H9 (cell line): ENCODE results near the gene MILR1. TPM values are rescaled to one million over a fixed set of nuclear protein-coding genes. Genes with fewer than 3 reads are reported as not detected.

Source experiments
- DNase-seq: peaks from one replicate; pipeline ENCODE4 v3.0.0-alpha.2; 2017
- H2AFZ ChIP-seq: one replicate; pipeline ENCODE4 v1.6.1; 2013; ENCODE audit warnings: mild to moderate bottlenecking, low read length, control low read depth, moderate library complexity
- H2AK5ac ChIP-seq: 2 replicates; pipeline ENCODE4 v1.6.1; 2013; ENCODE audit warnings: low read length, control low read depth, mixed read lengths; ENCODE audit not compliant: insufficient read length
- H2BK120ac ChIP-seq: one replicate; pipeline ENCODE4 v1.6.1; 2013; ENCODE audit warnings: low read depth, mild to moderate bottlenecking, low read length, control low read depth, inconsistent platforms; ENCODE audit not compliant: poor library complexity, severe bottlenecking
- H2BK12ac ChIP-seq: 2 replicates; pipeline ENCODE4 v1.6.1; 2013; ENCODE audit warnings: low read length, control low read depth, mixed read lengths, low read depth; ENCODE audit not compliant: insufficient read length
- H2BK15ac ChIP-seq: 2 replicates; pipeline ENCODE4 v1.6.1; 2013; ENCODE audit warnings: low read depth, low read length, control low read depth
- H2BK20ac ChIP-seq: one replicate; pipeline ENCODE4 v1.6.1; 2013; ENCODE audit warnings: low read depth, mild to moderate bottlenecking, low read length, control low read depth, inconsistent platforms; ENCODE audit not compliant: poor library complexity, severe bottlenecking
- H2BK5ac ChIP-seq: 2 replicates; pipeline ENCODE4 v1.6.1; 2013; ENCODE audit warnings: low read length, control low read depth, mixed read lengths; ENCODE audit not compliant: insufficient read length
- H3K14ac ChIP-seq: 2 replicates; pipeline ENCODE4 v1.6.1; 2013; ENCODE audit warnings: low read length, control low read depth; ENCODE audit not compliant: insufficient read depth
- H3K18ac ChIP-seq: 2 replicates; pipeline ENCODE4 v1.6.1; 2013; ENCODE audit warnings: low read depth, mild to moderate bottlenecking, mixed read lengths, low read length, control low read depth; ENCODE audit not compliant: insufficient read length
- H3K23ac ChIP-seq: 2 replicates; pipeline ENCODE4 v1.6.1; 2013; ENCODE audit warnings: low read length, control low read depth, mixed read lengths, low read depth; ENCODE audit not compliant: insufficient read length
- H3K23me2 ChIP-seq: 2 replicates; pipeline ENCODE4 v1.6.1; 2013; ENCODE audit warnings: low read depth, mild to moderate bottlenecking, mixed read lengths, low read length, control low read depth; ENCODE audit not compliant: insufficient read length, poor library complexity, severe bottlenecking
- H3K27ac ChIP-seq: 2 replicates; pipeline ENCODE4 v1.5.1; 2013; ENCODE audit warnings: low read length, control low read depth, mixed read lengths, low read depth; ENCODE audit not compliant: insufficient read length
- H3K27me3 ChIP-seq: 2 replicates; pipeline ENCODE4 v1.6.1; 2013; ENCODE audit warnings: low read length, control low read depth, inconsistent platforms; ENCODE audit not compliant: insufficient read depth
- H3K4ac ChIP-seq: 2 replicates; pipeline ENCODE4 v1.6.1; 2013; ENCODE audit warnings: low read depth, mild to moderate bottlenecking, control low read depth, inconsistent platforms, low read length, moderate library complexity
- H3K4me1 ChIP-seq: 2 replicates; pipeline ENCODE4 v1.6.1; 2013; ENCODE audit warnings: low read length, control low read depth, inconsistent platforms; ENCODE audit not compliant: insufficient read depth
- H3K4me2 ChIP-seq: 2 replicates; pipeline ENCODE4 v1.6.1; 2013; ENCODE audit warnings: low read length, control low read depth, mixed read lengths; ENCODE audit not compliant: insufficient read length, insufficient read depth
- H3K56ac ChIP-seq: 2 replicates; pipeline ENCODE4 v1.6.1; 2013; ENCODE audit warnings: low read depth, mild to moderate bottlenecking, mixed read lengths, low read length, control low read depth; ENCODE audit not compliant: insufficient read length
- H3K79me1 ChIP-seq: 2 replicates; pipeline ENCODE4 v1.6.1; 2013; ENCODE audit warnings: low read depth, mild to moderate bottlenecking, moderate library complexity, low read length, control low read depth, inconsistent platforms; ENCODE audit not compliant: insufficient read depth, poor library complexity, severe bottlenecking
- H3K79me2 ChIP-seq: 2 replicates; pipeline ENCODE4 v1.6.1; 2013; ENCODE audit warnings: low read length, control low read depth, inconsistent platforms; ENCODE audit not compliant: insufficient read depth
- H3K9ac ChIP-seq: 2 replicates; pipeline ENCODE4 v1.6.1; 2013; ENCODE audit warnings: low read length, control low read depth, mixed read lengths; ENCODE audit not compliant: insufficient read length; ENCODE audit errors: extremely low read depth
- H3K9me3 ChIP-seq: one replicate; pipeline ENCODE4 v1.6.1; 2013; ENCODE audit warnings: low read depth, low read length, inconsistent platforms; ENCODE audit not compliant: control insufficient read depth
- H3T11ph ChIP-seq: one replicate; pipeline ENCODE4 v1.6.1; 2013; ENCODE audit warnings: mild to moderate bottlenecking, low read length, control low read depth, inconsistent platforms
- H4K20me1 ChIP-seq: one replicate; pipeline ENCODE4 v1.6.1; 2013; ENCODE audit not compliant: control insufficient read depth, insufficient read length, insufficient read depth
- H4K5ac ChIP-seq: 2 replicates; pipeline ENCODE4 v1.6.1; 2013; ENCODE audit warnings: low read depth, mild to moderate bottlenecking, mixed read lengths, low read length, control low read depth; ENCODE audit not compliant: insufficient read length
- H4K8ac ChIP-seq: replicated peaks from 2 replicates; pipeline ENCODE4 v1.6.1; 2013; ENCODE audit warnings: low read length, control low read depth, mixed read lengths, low read depth; ENCODE audit not compliant: insufficient read length
- H4K91ac ChIP-seq: 2 replicates; pipeline ENCODE4 v1.6.1; 2013; ENCODE audit warnings: low read depth, mild to moderate bottlenecking, moderate library complexity, mixed read lengths, low read length, control low read depth; ENCODE audit not compliant: insufficient read length
- H3K27ac Mint-ChIP-seq, 3 experiments: 2 replicates in 2 of 3; 3 replicates in 1 of 3; pipeline ENCODE4 v1.8.0; 2020 to 2021; ENCODE audit warnings: mixed read lengths in 3 of 3, mild to moderate bottlenecking in 1 of 3, moderate library complexity in 1 of 3
- H3K27me3 Mint-ChIP-seq: 2 replicates; pipeline ENCODE4 v1.8.0; 2021; ENCODE audit warnings: low read depth, mild to moderate bottlenecking, moderate library complexity, mixed read lengths
- H3K36me3 Mint-ChIP-seq, 3 experiments: 2 replicates in 2 of 3; 3 replicates in 1 of 3; pipeline ENCODE4 v1.8.0; 2020 to 2021; ENCODE audit warnings: low read depth in 3 of 3, mixed read lengths in 3 of 3; ENCODE audit not compliant: insufficient read depth in 1 of 3
- H3K4me1 Mint-ChIP-seq, 2 experiments: 2 replicates each; pipeline ENCODE4 v1.8.0; 2020; ENCODE audit warnings: mixed read lengths in 2 of 2
- H3K4me3 Mint-ChIP-seq, 2 experiments: 2 replicates in 1 of 2; 3 replicates in 1 of 2; pipeline ENCODE4 v1.8.0; 2020 to 2021; ENCODE audit warnings: mild to moderate bottlenecking in 2 of 2, mixed read lengths in 2 of 2, moderate library complexity in 1 of 2
- H3K9me3 Mint-ChIP-seq, 2 experiments: 2 replicates in 1 of 2; 3 replicates in 1 of 2; pipeline ENCODE4 v1.8.0; 2020; ENCODE audit warnings: mild to moderate bottlenecking in 2 of 2, mixed read lengths in 2 of 2, moderate library complexity in 1 of 2
- WGBS: extraction: QIAGEN DNeasy Blood & Tissue Kit; methylation state at CpG from one replicate; pipeline ENCODE4 v1.1.7; 2013; ENCODE audit warnings: missing lambda C conversion rate, low lambda C conversion rate, mixed read lengths; ENCODE audit not compliant: insufficient read length; ENCODE audit errors: extremely low coverage; 5-methylcytosine and 5-hydroxymethylcytosine counted together
- total RNA-seq: library from RNA; stranded (reverse); gene quantifications from 2 replicates; pipeline ENCODE4 v1.2.1, GENCODE V29; 2021
- TF ChIP-seq, protein P1 (sequence below): fragments of 200-600 bp; sonication (generic); conservative IDR thresholded peaks from 3 replicates; pipeline ENCODE4 v1.8.0; 2021; ENCODE audit warnings: antibody characterized with exemption, mild to moderate bottlenecking

Gene MILR1
- total RNA-seq, 1 experiment from 2014 or later: not detected

DNA sequence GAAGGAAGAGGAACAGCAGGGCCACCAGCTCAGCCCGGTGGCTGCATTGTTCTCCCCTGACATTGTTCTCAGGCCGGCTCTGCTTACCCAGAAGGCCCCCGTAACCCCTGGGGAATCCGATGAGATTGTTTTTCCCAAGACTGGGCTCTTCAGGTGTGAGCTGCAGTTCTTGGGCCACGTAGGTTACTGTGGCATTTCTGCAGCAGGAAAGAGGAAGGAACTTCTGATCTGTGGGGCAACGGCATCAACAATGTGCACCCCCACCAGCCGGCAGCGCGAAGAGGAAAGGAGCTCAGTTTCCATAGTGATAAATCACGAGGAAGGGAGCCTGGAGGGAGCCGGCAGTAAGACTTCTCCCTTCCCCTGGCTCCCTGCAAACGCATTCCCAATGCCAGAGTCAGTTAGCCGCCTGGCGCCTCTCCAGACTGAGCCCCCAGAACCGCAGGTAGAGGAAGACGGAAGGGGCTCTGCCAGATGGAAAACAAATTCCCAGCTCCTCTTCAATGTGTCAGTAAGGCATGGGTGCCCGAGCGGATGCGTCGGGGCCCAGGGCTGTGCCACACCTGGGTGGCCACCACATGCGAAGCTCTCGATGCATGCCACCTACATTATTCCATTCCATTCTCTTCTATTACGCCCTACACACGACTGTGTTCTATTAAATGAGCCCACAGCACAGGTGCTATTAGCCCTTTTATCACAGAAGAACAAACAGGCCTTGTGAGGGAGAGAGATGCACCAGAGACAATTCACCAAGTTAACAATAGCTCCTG is 36.7 kb upstream of the MILR1 start:
- Histone ChIP-seq H3T11ph (no peak overlapping the region), H2AFZ (no peak overlapping the region), H3K14ac (no peak overlapping the region), H3K56ac (no peak overlapping the region), H2BK12ac (no peak overlapping the region), H2AK5ac (no peak overlapping the region), H4K8ac (no peak overlapping the region), H3K18ac (peak overlapping the region; percentile 88), H3K4me1 (peaks cover 2% of the 10 kb centered on the region; the same call in 1 of the 2 replicates), H4K20me1 (no peaks in the 10 kb centered on the region), H3K4ac (no peak overlapping the region), H3K27me3 (no peaks in the 10 kb centered on the region), H2BK5ac (no peak overlapping the region), H3K4me2 (peak overlapping the region; percentile 35), H3K79me2 (no peaks in the 10 kb centered on the region), H3K79me1 (no peaks in the 10 kb centered on the region), H3K9me3 (no peaks in the 10 kb centered on the region), H2BK15ac (no peak overlapping the region), H2BK20ac (no peak overlapping the region), H3K9ac (no peak overlapping the region), H4K91ac (no peak overlapping the region), H4K5ac (no peak overlapping the region), H3K23ac (no peak overlapping the region), H3K23me2 (no peaks in the 10 kb centered on the region), H3K27ac (no peak overlapping the region), H2BK120ac (no peak overlapping the region)
- TF ChIP-seq, protein P1, sequence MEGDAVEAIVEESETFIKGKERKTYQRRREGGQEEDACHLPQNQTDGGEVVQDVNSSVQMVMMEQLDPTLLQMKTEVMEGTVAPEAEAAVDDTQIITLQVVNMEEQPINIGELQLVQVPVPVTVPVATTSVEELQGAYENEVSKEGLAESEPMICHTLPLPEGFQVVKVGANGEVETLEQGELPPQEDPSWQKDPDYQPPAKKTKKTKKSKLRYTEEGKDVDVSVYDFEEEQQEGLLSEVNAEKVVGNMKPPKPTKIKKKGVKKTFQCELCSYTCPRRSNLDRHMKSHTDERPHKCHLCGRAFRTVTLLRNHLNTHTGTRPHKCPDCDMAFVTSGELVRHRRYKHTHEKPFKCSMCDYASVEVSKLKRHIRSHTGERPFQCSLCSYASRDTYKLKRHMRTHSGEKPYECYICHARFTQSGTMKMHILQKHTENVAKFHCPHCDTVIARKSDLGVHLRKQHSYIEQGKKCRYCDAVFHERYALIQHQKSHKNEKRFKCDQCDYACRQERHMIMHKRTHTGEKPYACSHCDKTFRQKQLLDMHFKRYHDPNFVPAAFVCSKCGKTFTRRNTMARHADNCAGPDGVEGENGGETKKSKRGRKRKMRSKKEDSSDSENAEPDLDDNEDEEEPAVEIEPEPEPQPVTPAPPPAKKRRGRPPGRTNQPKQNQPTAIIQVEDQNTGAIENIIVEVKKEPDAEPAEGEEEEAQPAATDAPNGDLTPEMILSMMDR: no peak
- peak overlapping the region; percentile 97 to 99 (median 99) for H3K27ac Mint-ChIP-seq
- peaks cover 33 to 36% of the 10 kb centered on the region in 2 experiments for H3K4me1 Mint-ChIP-seq
- DNase-seq: peak; percentile 84
- H3K27me3 Mint-ChIP-seq: no peaks in the 10 kb centered on the region
- WGBS: no CpG with 5 or more reads among the region's 24 CpGs
- no peaks in the 10 kb centered on the region for H3K36me3 Mint-ChIP-seq
- H3K9me3 Mint-ChIP-seq: no peaks in the 10 kb centered on the region; a peak in 1 of 5 replicates
- peak overlapping the region; percentile 55 to 74 for H3K4me3 Mint-ChIP-seq
